Measurements from ENCODE around the gene IMPDH1. TPM values are rescaled to one million over a fixed set of nuclear protein-coding genes. Genes with fewer than 3 reads are reported as not detected.

The IMPDH1 gene
- total and polyA plus RNA-seq, 4 donors, result 2.4 to 11.1 (median 5.2) TPM

- TF ChIP-seq ZBTB33 (IDR thresholded peaks at IDR 0.05), result no peak
- TF ChIP-seq MAX (IDR thresholded peaks at IDR 0.05), result no peak
- TF ChIP-seq HNF4G (IDR thresholded peaks at IDR 0.05), result no peak
- TF ChIP-seq FOXA1 (IDR thresholded peaks at IDR 0.05), result no peak
- Histone ChIP-seq H3K36me3 (ENCODE audit: control insufficient read depth in 4 of 4, insufficient read depth in 3 of 4, low read depth in 1 of 4, low read length in 3 of 4) (peaks cover 0 to 7% (median 0%) of the 10 kb centered on the region in 4 donors), H3K27ac (ENCODE audit: low read depth in 1 of 2, low read length in 2 of 2) (no peak overlapping the region), H3K9ac (ENCODE audit: low read depth in 1 of 2, low read length in 2 of 2) (no peak overlapping the region), H3K27me3 (ENCODE audit: control insufficient read depth in 4 of 4, insufficient read depth in 4 of 4, low read length in 3 of 4) (no peaks in the 10 kb centered on the region), H3K9me3 (ENCODE audit: control insufficient read depth in 4 of 4, low read length in 3 of 4) (no peaks in the 10 kb centered on the region), H3K4me3 (ENCODE audit: low read depth in 1 of 3, low read length in 3 of 3) (no peak overlapping the region), H3K4me1 (ENCODE audit: control insufficient read depth in 4 of 4, insufficient read depth in 4 of 4, low read length in 3 of 4) (no peaks in the 10 kb centered on the region)
- 96% methylated on average over 3 of the region's 3 CpGs for WGBS
- no peak for DNase-seq (ENCODE audit: low spot score)
Measured at GRCh38 chr7:128395748-128396147, 14.0 kb downstream of the IMPDH1 start.

- no peak overlapping the region for H3K4me3 ChIP-seq (ENCODE audit: low read depth in 1 of 3, low read length in 3 of 3)
- no peak overlapping the region for H3K27ac ChIP-seq (ENCODE audit: low read depth in 1 of 2, low read length in 2 of 2)
- no peak overlapping the region for H3K9ac ChIP-seq (ENCODE audit: low read depth in 1 of 2, low read length in 2 of 2)
- WGBS, result 90% methylated on average over 16 of the region's 16 CpGs
- TF ChIP-seq SP1 (IDR thresholded peaks at IDR 0.05) (no peak), RXRA (IDR thresholded peaks at IDR 0.05) (no peak), YY1 (IDR thresholded peaks at IDR 0.05) (no peak), HNF4G (IDR thresholded peaks at IDR 0.05) (no peak)
- H3K9me3 ChIP-seq (ENCODE audit: control insufficient read depth in 4 of 4, low read length in 3 of 4), result no peaks in the 10 kb centered on the region
- DNase-seq (ENCODE audit: low spot score), result no peak
- no peaks in the 10 kb centered on the region for H3K4me1 ChIP-seq (ENCODE audit: control insufficient read depth in 4 of 4, insufficient read depth in 4 of 4, low read length in 3 of 4)
- H3K36me3 ChIP-seq (ENCODE audit: control insufficient read depth in 4 of 4, insufficient read depth in 3 of 4, low read depth in 1 of 4, low read length in 3 of 4), result peaks cover 0 to 6% (median 0%) of the 10 kb centered on the region in 4 donors
- no peaks in the 10 kb centered on the region for H3K27me3 ChIP-seq (ENCODE audit: control insufficient read depth in 4 of 4, insufficient read depth in 4 of 4, low read length in 3 of 4)
Measured at GRCh38 chr7:128394904-128395496, 14.8 kb downstream of the IMPDH1 start.

GRCh38 chr7:128393526-128394330 lies 16.1 kb downstream of the IMPDH1 start:
- no peak overlapping the region for H3K9ac ChIP-seq (ENCODE audit: low read depth in 1 of 2, low read length in 2 of 2)
- peaks cover 0 to 6% (median 0%) of the 10 kb centered on the region in 4 donors for H3K36me3 ChIP-seq (ENCODE audit: control insufficient read depth in 4 of 4, insufficient read depth in 3 of 4, low read depth in 1 of 4, low read length in 3 of 4)
- WGBS, result 93% methylated on average over 23 of the region's 23 CpGs
- no peaks in the 10 kb centered on the region for H3K4me1 ChIP-seq (ENCODE audit: control insufficient read depth in 4 of 4, insufficient read depth in 4 of 4, low read length in 3 of 4)
- H3K27ac ChIP-seq (ENCODE audit: low read depth in 1 of 2, low read length in 2 of 2), result no peak overlapping the region
- DNase-seq (ENCODE audit: low spot score), result no peak
- no peaks in the 10 kb centered on the region for H3K27me3 ChIP-seq (ENCODE audit: control insufficient read depth in 4 of 4, insufficient read depth in 4 of 4, low read length in 3 of 4)
- no peaks in the 10 kb centered on the region for H3K9me3 ChIP-seq (ENCODE audit: control insufficient read depth in 4 of 4, low read length in 3 of 4)
- TF ChIP-seq MAX (IDR thresholded peaks at IDR 0.05) (no peak), EGR1 (IDR thresholded peaks at IDR 0.05; ENCODE audit: low read depth in 2 of 2) (no peak), RAD21 (IDR thresholded peaks at IDR 0.05) (no peak), YY1 (IDR thresholded peaks at IDR 0.05) (no peak), REST (IDR thresholded peaks at IDR 0.05) (no peak), FOXA2 (IDR thresholded peaks at IDR 0.05) (no peak), ATF3 (IDR thresholded peaks at IDR 0.05) (no peak), FOXA1 (IDR thresholded peaks at IDR 0.05) (no peak), HNF4A (conservative IDR thresholded peaks at IDR 0.05) (no peak), ZBTB33 (IDR thresholded peaks at IDR 0.05) (no peak), RXRA (IDR thresholded peaks at IDR 0.05) (no peak), CTCF (IDR thresholded peaks at IDR 0.05; ENCODE audit: low read depth, low read length, missing input control) (no peak), TAF1 (conservative IDR thresholded peaks at IDR 0.05) (no peak), NR2F2 (IDR thresholded peaks at IDR 0.05) (no peak)
- no peak overlapping the region for H3K4me3 ChIP-seq (ENCODE audit: low read depth in 1 of 3, low read length in 3 of 3)
